ENCODE measurements around the gene MPPED1. TPM values are rescaled to one million over a fixed set of nuclear protein-coding genes. Genes with fewer than 3 reads are reported as not detected.

Gene MPPED1
- total and polyA plus RNA-seq, 2 experiments from 2014 or later = 0.30 to 0.97 TPM

- no peak overlapping the region for H3K27ac ChIP-seq
- no peaks in the 10 kb centered on the region for H3K9me3 ChIP-seq (ENCODE audit: low read depth)
- H3K36me3 ChIP-seq (replicated peaks; ENCODE audit: insufficient read depth, low read depth) = no peaks in the 10 kb centered on the region
- no peak overlapping the region for H3K4me2 ChIP-seq
- no peaks in the 10 kb centered on the region for H3K79me2 ChIP-seq
- no peaks in the 10 kb centered on the region for H3K4me1 ChIP-seq (ENCODE audit: insufficient read depth)
- no peaks in the 10 kb centered on the region for H4K20me1 ChIP-seq (ENCODE audit: insufficient read depth, poor library complexity, severe bottlenecking)
- TF ChIP-seq EZH2phosphoT487 (IDR thresholded peaks at IDR 0.05; ENCODE audit: low read depth, severe bottlenecking, unreplicated experiment) (no peak), EZH2 (IDR thresholded peaks at IDR 0.05; ENCODE audit: borderline replicate concordance) (no peak)
- TF ChIP-seq, protein P1, sequence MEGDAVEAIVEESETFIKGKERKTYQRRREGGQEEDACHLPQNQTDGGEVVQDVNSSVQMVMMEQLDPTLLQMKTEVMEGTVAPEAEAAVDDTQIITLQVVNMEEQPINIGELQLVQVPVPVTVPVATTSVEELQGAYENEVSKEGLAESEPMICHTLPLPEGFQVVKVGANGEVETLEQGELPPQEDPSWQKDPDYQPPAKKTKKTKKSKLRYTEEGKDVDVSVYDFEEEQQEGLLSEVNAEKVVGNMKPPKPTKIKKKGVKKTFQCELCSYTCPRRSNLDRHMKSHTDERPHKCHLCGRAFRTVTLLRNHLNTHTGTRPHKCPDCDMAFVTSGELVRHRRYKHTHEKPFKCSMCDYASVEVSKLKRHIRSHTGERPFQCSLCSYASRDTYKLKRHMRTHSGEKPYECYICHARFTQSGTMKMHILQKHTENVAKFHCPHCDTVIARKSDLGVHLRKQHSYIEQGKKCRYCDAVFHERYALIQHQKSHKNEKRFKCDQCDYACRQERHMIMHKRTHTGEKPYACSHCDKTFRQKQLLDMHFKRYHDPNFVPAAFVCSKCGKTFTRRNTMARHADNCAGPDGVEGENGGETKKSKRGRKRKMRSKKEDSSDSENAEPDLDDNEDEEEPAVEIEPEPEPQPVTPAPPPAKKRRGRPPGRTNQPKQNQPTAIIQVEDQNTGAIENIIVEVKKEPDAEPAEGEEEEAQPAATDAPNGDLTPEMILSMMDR (IDR thresholded peaks at IDR 0.05; ENCODE audit: poor library complexity) = no peak
- H3K4me3 ChIP-seq = no peak overlapping the region
- DNase-seq (ENCODE audit: low spot score) = no peak
- peaks cover 3% of the 10 kb centered on the region for H3K27me3 ChIP-seq
- no peaks in the 10 kb centered on the region for H3K9me2 ChIP-seq (replicated peaks; ENCODE audit: insufficient read depth)
- WGBS (ENCODE audit: low lambda C conversion rate, missing lambda C conversion rate) = 85% methylated on average over 12 of the region's 12 CpGs
- no peak overlapping the region for H2AFZ ChIP-seq
Measured at GRCh38 chr22:43528601-43529360, 117.0 kb downstream of the MPPED1 start.

- H3K4me1 ChIP-seq (ENCODE audit: insufficient read depth) = no peaks in the 10 kb centered on the region
- no peaks in the 10 kb centered on the region for H3K79me2 ChIP-seq
- H3K9me2 ChIP-seq (replicated peaks; ENCODE audit: insufficient read depth) = no peaks in the 10 kb centered on the region
- no peaks in the 10 kb centered on the region for H4K20me1 ChIP-seq (ENCODE audit: insufficient read depth, poor library complexity, severe bottlenecking)
- WGBS (ENCODE audit: low lambda C conversion rate, missing lambda C conversion rate) = 100% methylated on average over 2 of the region's 2 CpGs
- no peak overlapping the region for H2AFZ ChIP-seq
- H3K9me3 ChIP-seq (ENCODE audit: low read depth) = no peaks in the 10 kb centered on the region
- peaks cover 3% of the 10 kb centered on the region for H3K27me3 ChIP-seq
- H3K27ac ChIP-seq = no peak overlapping the region
- H3K4me3 ChIP-seq = no peak overlapping the region
- TF ChIP-seq EZH2 (IDR thresholded peaks at IDR 0.05; ENCODE audit: borderline replicate concordance) = no peak
- TF ChIP-seq, protein P1 (IDR thresholded peaks at IDR 0.05; ENCODE audit: poor library complexity) = no peak
- H3K4me2 ChIP-seq = no peak overlapping the region
- DNase-seq (ENCODE audit: low spot score) = no peak
- H3K36me3 ChIP-seq (replicated peaks; ENCODE audit: insufficient read depth, low read depth) = no peaks in the 10 kb centered on the region
Measured at GRCh38 chr22:43529461-43529860, 117.6 kb downstream of the MPPED1 start.

- Histone ChIP-seq H2AFZ (no peak overlapping the region), H3K27ac (no peak overlapping the region), H3K9me2 (replicated peaks; ENCODE audit: insufficient read depth) (no peaks in the 10 kb centered on the region), H3K4me2 (no peak overlapping the region), H3K4me1 (ENCODE audit: insufficient read depth) (no peaks in the 10 kb centered on the region), H3K36me3 (replicated peaks; ENCODE audit: insufficient read depth, low read depth) (no peaks in the 10 kb centered on the region), H3K9me3 (ENCODE audit: low read depth) (no peaks in the 10 kb centered on the region), H3K79me2 (no peaks in the 10 kb centered on the region), H3K27me3 (peaks cover 3% of the 10 kb centered on the region), H3K4me3 (no peak overlapping the region), H4K20me1 (ENCODE audit: insufficient read depth, poor library complexity, severe bottlenecking) (no peaks in the 10 kb centered on the region)
- WGBS (ENCODE audit: low lambda C conversion rate, missing lambda C conversion rate) = 92% methylated on average over 9 of the region's 9 CpGs
- DNase-seq (ENCODE audit: low spot score) = no peak
- TF ChIP-seq, protein P1 (IDR thresholded peaks at IDR 0.05; ENCODE audit: poor library complexity) = no peak
- TF ChIP-seq EZH2 (IDR thresholded peaks at IDR 0.05; ENCODE audit: borderline replicate concordance) = no peak
- TF ChIP-seq EZH2phosphoT487 (IDR thresholded peaks at IDR 0.05; ENCODE audit: low read depth, severe bottlenecking, unreplicated experiment) = no peak
Measured at GRCh38 chr22:43529934-43530333, 118.1 kb downstream of the MPPED1 start.

All from hepatocyte (in vitro differentiated cells).